Measurements from ENCODE around the gene KLHL8. TPM values are rescaled to one million over a fixed set of nuclear protein-coding genes. Genes with fewer than 3 reads are reported as not detected.

The KLHL8 gene
- total RNA-seq, 1 experiment from 2014 or later: 7.5 TPM

GRCh38 chr4:87193958-87194675 is 26.3 kb downstream of the KLHL8 start:
- Histone ChIP-seq H3K4me2 (ENCODE audit: insufficient read depth, insufficient read length, low read length) (no peak overlapping the region), H3K79me2 (ENCODE audit: insufficient read depth, low read length) (no peaks in the 10 kb centered on the region), H2BK20ac (ENCODE audit: low read depth, low read length, poor library complexity, severe bottlenecking) (no peak overlapping the region), H4K91ac (ENCODE audit: insufficient read length, low read depth, low read length) (no peak overlapping the region), H2BK12ac (ENCODE audit: insufficient read length, low read depth, low read length) (no peak overlapping the region), H2BK5ac (ENCODE audit: insufficient read length, low read length) (no peak overlapping the region), H3K56ac (ENCODE audit: insufficient read length, low read depth, low read length) (no peak overlapping the region), H4K5ac (ENCODE audit: insufficient read length, low read depth, low read length) (no peak overlapping the region), H2BK120ac (ENCODE audit: low read depth, low read length, poor library complexity, severe bottlenecking) (no peak overlapping the region), H3K4me1 (ENCODE audit: insufficient read depth, low read length) (no peaks in the 10 kb centered on the region), H3K9ac (ENCODE audit: extremely low read depth, insufficient read length, low read length) (no peak overlapping the region), H2BK15ac (ENCODE audit: low read depth, low read length) (no peak overlapping the region), H2AK5ac (ENCODE audit: insufficient read length, low read length) (no peak overlapping the region), H4K8ac (replicated peaks; ENCODE audit: insufficient read length, low read depth, low read length) (no peak overlapping the region), H2AFZ (ENCODE audit: low read length) (no peak overlapping the region), H3K79me1 (ENCODE audit: insufficient read depth, low read depth, low read length, poor library complexity, severe bottlenecking) (no peaks in the 10 kb centered on the region), H3K18ac (ENCODE audit: insufficient read length, low read depth, low read length) (no peak overlapping the region), H3K9me3 (ENCODE audit: control insufficient read depth, low read depth, low read length) (no peaks in the 10 kb centered on the region), H3T11ph (ENCODE audit: low read length) (no peak overlapping the region), H3K27me3 (ENCODE audit: insufficient read depth, low read length) (no peaks in the 10 kb centered on the region), H3K23ac (ENCODE audit: insufficient read length, low read depth, low read length) (no peak overlapping the region), H3K14ac (ENCODE audit: insufficient read depth, low read length) (no peak overlapping the region), H3K4ac (ENCODE audit: low read depth, low read length) (no peak overlapping the region), H3K27ac (ENCODE audit: insufficient read length, low read depth, low read length) (no peak overlapping the region), H3K23me2 (ENCODE audit: insufficient read length, low read depth, low read length, poor library complexity, severe bottlenecking) (no peaks in the 10 kb centered on the region), H4K20me1 (ENCODE audit: control insufficient read depth, insufficient read depth, insufficient read length) (no peaks in the 10 kb centered on the region)
- no CpG with 5 or more reads among the region's 4 CpGs for WGBS (ENCODE audit: extremely low coverage, insufficient read length, low lambda C conversion rate)
- no peak for DNase-seq
- Mint-ChIP-seq H3K4me3 (no peak overlapping the region), H3K4me1 (peaks cover 5% of the 10 kb centered on the region in 2 experiments), H3K27me3 (ENCODE audit: low read depth) (no peaks in the 10 kb centered on the region), H3K9me3 (no peaks in the 10 kb centered on the region; a peak in 1 of 5 replicates), H3K36me3 (ENCODE audit: insufficient read depth in 1 of 3, low read depth in 3 of 3) (peaks cover 0 to 2% (median 0%) of the 10 kb centered on the region in 3 experiments; a peak in 1 of 7 replicates), H3K27ac (no peak overlapping the region; a peak in 1 of 7 replicates)
- TF ChIP-seq CTCF (conservative IDR thresholded peaks at IDR 0.05): no peak
